Skeletal muscle tissue (tissue), 4 donors: ENCODE data around the gene CNTN5. TPM values are rescaled to one million over a fixed set of nuclear protein-coding genes. Genes with fewer than 3 reads are reported as not detected.

ENCODE experiments used
- H3K27ac ChIP-seq: one replicate; pipeline ENCODE4 v1.7.0; 2013; ENCODE audit warnings: mild to moderate bottlenecking, low read depth, low read length, inconsistent platforms
- H3K27me3 ChIP-seq, 3 donors: one replicate each; pipeline ENCODE4 v1.7.0; 2013; ENCODE audit warnings: low read length in 3 of 3; ENCODE audit not compliant: control insufficient read depth in 3 of 3, insufficient read depth in 3 of 3
- H3K36me3 ChIP-seq, 3 donors: one replicate each; pipeline ENCODE4 v1.7.0; 2013; ENCODE audit warnings: low read length in 3 of 3; ENCODE audit not compliant: control insufficient read depth in 3 of 3, insufficient read depth in 3 of 3
- H3K4me1 ChIP-seq, 3 donors: one replicate each; pipeline ENCODE4 v1.7.0; 2013; ENCODE audit warnings: low read length in 3 of 3, mild to moderate bottlenecking in 3 of 3; ENCODE audit not compliant: control insufficient read depth in 3 of 3, insufficient read depth in 3 of 3
- H3K4me3 ChIP-seq, 3 donors: one replicate each; pipeline ENCODE4 v1.7.0; 2013; ENCODE audit warnings: low read length in 3 of 3
- H3K9ac ChIP-seq, 3 donors: one replicate each; pipeline ENCODE4 v1.7.0; 2013; ENCODE audit warnings: low read length in 3 of 3, mild to moderate bottlenecking in 3 of 3, moderate library complexity in 2 of 3, low read depth in 1 of 3
- H3K9me3 ChIP-seq, 3 donors: one replicate each; pipeline ENCODE4 v1.7.0; 2013; ENCODE audit warnings: low read length in 3 of 3; ENCODE audit not compliant: control insufficient read depth in 3 of 3
- total RNA-seq: library from RNA; depleted of rRNA; stranded (reverse); fragments of >200 nt; gene quantifications from one replicate; pipeline ENCODE4 v1.2.3, GENCODE V29; 2014
- donor health status: Osteomylitis.

The CNTN5 gene
- total RNA-seq, 1 donor from 2014 or later, result 10.4 TPM

DNA sequence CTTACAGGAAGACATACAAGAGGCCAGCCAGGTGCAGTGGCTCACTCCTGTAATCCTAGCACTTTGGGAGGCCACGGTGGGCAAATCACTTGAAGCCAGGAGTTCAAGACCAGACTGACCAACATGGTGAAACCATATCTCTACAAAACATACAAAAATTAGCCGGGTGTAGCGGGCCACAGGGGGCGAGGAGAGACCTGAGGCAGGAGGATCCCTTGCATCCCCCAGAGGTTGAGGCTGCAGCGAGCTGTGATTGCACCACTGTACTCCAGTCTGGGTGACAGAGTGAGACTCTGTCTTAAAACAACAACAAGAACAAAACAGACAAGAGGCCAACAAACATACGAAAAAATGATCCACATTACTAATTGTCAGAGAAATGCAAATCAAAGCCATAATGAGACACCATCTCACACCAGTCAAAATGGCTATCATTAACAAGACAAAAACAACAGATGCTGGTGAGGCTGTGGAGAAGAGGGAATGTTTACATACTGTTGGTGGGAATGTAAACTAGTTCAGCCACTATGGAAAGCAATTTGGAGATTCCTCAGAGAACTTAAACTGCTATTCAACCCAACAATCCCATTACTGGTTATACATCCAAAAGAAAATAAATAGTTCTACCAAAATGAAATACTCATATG, 1167.5 kb downstream of the CNTN5 start:
- Histone ChIP-seq H3K9ac (no peak overlapping the region), H3K4me1 (no peaks in the 10 kb centered on the region), H3K4me3 (no peak overlapping the region), H3K9me3 (no peaks in the 10 kb centered on the region), H3K27ac (no peak overlapping the region), H3K27me3 (no peaks in the 10 kb centered on the region), H3K36me3 (no peaks in the 10 kb centered on the region)

DNA sequence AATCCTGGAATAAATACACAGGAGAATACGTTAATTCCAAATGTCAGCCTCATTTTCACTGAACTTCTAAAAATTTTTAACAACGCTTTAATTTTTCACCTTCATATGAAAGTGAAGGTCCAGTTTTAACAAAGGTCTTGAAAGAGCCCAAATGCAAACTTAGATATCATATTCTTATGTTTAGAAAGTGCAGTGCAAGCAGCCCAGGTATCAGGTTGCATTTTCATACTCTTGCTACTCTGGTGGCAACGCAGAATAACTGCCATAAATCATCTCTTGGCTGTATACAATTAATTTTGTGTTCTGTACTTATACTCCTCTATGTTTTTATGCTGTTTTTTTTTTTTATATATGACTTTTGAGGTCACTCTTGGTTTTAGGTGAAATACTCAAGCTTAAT, 1169.6 kb downstream of the CNTN5 start:
- no peaks in the 10 kb centered on the region for H3K27me3 ChIP-seq
- H3K36me3 ChIP-seq, result no peaks in the 10 kb centered on the region
- no peak overlapping the region for H3K27ac ChIP-seq
- H3K9me3 ChIP-seq, result no peaks in the 10 kb centered on the region
- H3K9ac ChIP-seq, result no peak overlapping the region
- H3K4me1 ChIP-seq, result no peaks in the 10 kb centered on the region
- no peak overlapping the region for H3K4me3 ChIP-seq

GRCh38 chr11:100192181-100192580, 1171.4 kb downstream of the CNTN5 start:
- no peaks in the 10 kb centered on the region for H3K36me3 ChIP-seq
- no peaks in the 10 kb centered on the region for H3K4me1 ChIP-seq
- H3K9me3 ChIP-seq, result no peaks in the 10 kb centered on the region
- no peak overlapping the region for H3K27ac ChIP-seq
- H3K9ac ChIP-seq, result no peak overlapping the region
- H3K4me3 ChIP-seq, result no peak overlapping the region
- no peaks in the 10 kb centered on the region for H3K27me3 ChIP-seq

DNA sequence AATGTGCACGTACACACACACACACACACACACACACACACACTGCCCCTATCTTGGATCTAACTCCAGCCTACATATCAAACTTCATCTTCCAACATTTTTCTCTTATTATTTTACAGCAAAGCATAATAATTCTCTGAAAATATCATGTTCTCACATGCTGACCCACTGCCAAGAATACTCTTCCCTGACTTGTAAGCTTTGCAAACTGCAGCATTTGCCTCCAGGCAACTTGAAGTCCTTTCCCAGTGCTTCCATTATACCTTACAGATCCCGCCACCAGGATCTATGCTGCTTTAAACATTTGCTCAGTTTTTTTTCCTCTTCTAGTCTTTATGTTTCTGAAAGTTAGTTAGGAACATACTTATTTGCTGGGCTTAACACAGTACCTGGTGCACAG, 1183.0 kb downstream of the CNTN5 start:
- Histone ChIP-seq H3K27ac (no peak overlapping the region), H3K4me3 (no peak overlapping the region), H3K9ac (no peak overlapping the region), H3K4me1 (no peaks in the 10 kb centered on the region), H3K27me3 (no peaks in the 10 kb centered on the region), H3K36me3 (no peaks in the 10 kb centered on the region), H3K9me3 (no peaks in the 10 kb centered on the region)

- Histone ChIP-seq H3K27me3 (no peaks in the 10 kb centered on the region), H3K9me3 (no peaks in the 10 kb centered on the region), H3K27ac (no peak overlapping the region), H3K36me3 (no peaks in the 10 kb centered on the region), H3K4me1 (no peaks in the 10 kb centered on the region), H3K9ac (no peak overlapping the region), H3K4me3 (no peak overlapping the region)
These were observed 1185.2 kb downstream of the CNTN5 start for GRCh38 chr11:100205926-100206325.

DNA sequence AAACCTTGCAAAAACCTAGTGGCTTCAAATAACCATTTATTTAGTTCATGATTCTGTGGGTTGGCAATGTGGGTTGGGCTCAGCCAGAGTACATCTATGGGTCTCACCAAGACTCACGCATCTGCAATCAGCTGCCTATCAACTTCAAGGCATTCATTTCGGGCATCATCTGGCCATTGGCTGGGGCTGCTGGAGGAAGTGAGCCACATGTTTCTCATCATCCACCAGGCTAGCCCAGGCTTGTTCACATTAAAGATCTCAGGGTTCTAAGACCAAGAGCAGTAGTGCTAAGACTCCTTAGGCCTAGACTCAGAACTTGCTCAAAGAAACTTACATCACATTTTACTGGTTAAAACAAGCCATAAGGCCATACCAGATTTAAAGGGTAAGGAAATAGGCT, 1187.5 kb downstream of the CNTN5 start:
- Histone ChIP-seq H3K27ac (no peak overlapping the region), H3K36me3 (no peaks in the 10 kb centered on the region), H3K9ac (no peak overlapping the region), H3K4me1 (no peaks in the 10 kb centered on the region), H3K4me3 (no peak overlapping the region), H3K27me3 (no peaks in the 10 kb centered on the region), H3K9me3 (no peaks in the 10 kb centered on the region)

GRCh38 chr11:100214791-100215190, 1194.0 kb downstream of the CNTN5 start:
- Histone ChIP-seq H3K4me3 (no peak overlapping the region), H3K4me1 (no peaks in the 10 kb centered on the region), H3K36me3 (no peaks in the 10 kb centered on the region), H3K9ac (no peak overlapping the region), H3K9me3 (no peaks in the 10 kb centered on the region), H3K27ac (no peak overlapping the region), H3K27me3 (no peaks in the 10 kb centered on the region)

- Histone ChIP-seq H3K4me3 (no peak overlapping the region), H3K4me1 (no peaks in the 10 kb centered on the region), H3K27ac (no peak overlapping the region), H3K27me3 (no peaks in the 10 kb centered on the region), H3K9me3 (no peaks in the 10 kb centered on the region), H3K36me3 (no peaks in the 10 kb centered on the region), H3K9ac (no peak overlapping the region)
These were observed 1200.1 kb downstream of the CNTN5 start for GRCh38 chr11:100220801-100221200.

DNA sequence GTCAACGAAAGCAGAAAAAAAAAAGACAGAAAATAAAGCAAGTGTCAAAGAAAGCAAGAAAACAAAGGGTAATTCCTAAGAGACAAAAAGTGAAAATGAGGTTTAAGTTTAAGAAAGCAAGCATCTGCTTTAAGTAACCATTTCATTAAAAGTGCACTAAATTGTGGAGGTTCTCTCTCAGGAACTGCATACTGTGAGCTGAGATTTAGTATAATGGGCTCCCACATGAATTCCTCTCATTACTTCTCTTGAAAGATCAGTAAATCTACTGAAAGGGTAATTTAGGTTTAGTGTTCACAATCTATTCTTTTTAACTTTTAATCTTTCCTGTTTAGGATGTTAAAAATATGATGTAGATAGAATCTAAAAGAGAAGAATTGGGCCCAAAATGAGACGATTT, 1201.0 kb downstream of the CNTN5 start:
- Histone ChIP-seq H3K4me3 (no peak overlapping the region), H3K27ac (no peak overlapping the region), H3K9me3 (no peaks in the 10 kb centered on the region), H3K36me3 (no peaks in the 10 kb centered on the region), H3K4me1 (no peaks in the 10 kb centered on the region), H3K27me3 (no peaks in the 10 kb centered on the region), H3K9ac (no peak overlapping the region)

DNA sequence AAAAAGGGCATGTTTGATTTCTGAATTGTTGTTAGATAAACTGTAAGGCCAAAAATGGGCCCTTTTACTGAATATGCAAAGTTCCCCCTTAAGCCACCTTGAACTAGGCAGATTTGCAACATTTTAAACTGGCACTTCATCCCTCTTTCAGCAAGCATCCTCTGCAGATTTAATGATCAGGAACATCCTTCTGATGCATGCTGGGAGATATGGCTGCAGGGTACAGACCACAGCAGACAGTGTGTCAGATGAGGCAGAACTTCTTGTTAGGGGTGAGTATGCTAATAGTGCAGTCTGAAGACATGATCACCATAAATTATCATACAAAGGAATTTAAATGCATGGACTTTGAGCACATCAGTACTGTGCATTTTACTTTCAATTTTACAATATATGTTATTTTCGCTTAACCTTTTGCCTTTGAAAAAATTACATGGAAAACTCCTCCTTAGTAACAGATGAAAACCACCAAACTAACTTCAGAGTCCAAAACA, 1203.8 kb downstream of the CNTN5 start:
- no peaks in the 10 kb centered on the region for H3K27me3 ChIP-seq
- no peak overlapping the region for H3K9ac ChIP-seq
- H3K4me3 ChIP-seq, result no peak overlapping the region
- no peaks in the 10 kb centered on the region for H3K9me3 ChIP-seq
- no peak overlapping the region for H3K27ac ChIP-seq
- H3K4me1 ChIP-seq, result no peaks in the 10 kb centered on the region
- no peaks in the 10 kb centered on the region for H3K36me3 ChIP-seq
